HG03442 (cell line): Measurements from ENCODE around the gene RETSAT.
"Not testable (repeated sequence)": the region's sequence is repeated elsewhere in the genome, so short reads cannot be mapped to it uniquely, and the experiment has no call there.

ENCODE experiments used
- ATAC-seq: cut with Tn5 transposase; IDR thresholded peaks from one replicate; pipeline ENCODE4 v1.9.1; 2021; ENCODE audit warnings: mild to moderate bottlenecking, moderate library complexity; ENCODE audit not compliant: unreplicated experiment

Gene RETSAT

GRCh38 chr2:85334928-85335327 is 19.4 kb downstream of the RETSAT start:
- no peak for ATAC-seq

- ATAC-seq, result not testable (repeated sequence)
Observed at GRCh38 chr2:85333877-85334276, 20.5 kb downstream of the RETSAT start.

GRCh38 chr2:85330839-85331636 is 23.3 kb downstream of the RETSAT start:
- ATAC-seq, result no peak

GRCh38 chr2:85329701-85330100 is 24.6 kb downstream of the RETSAT start:
- not testable (repeated sequence) for ATAC-seq

- ATAC-seq, result no peak
Observed at GRCh38 chr2:85329181-85329651, 25.1 kb downstream of the RETSAT start.

GRCh38 chr2:85327822-85328617 is 26.3 kb downstream of the RETSAT start, which contains the start of gene TGOLN2:
TGOLN2 (minus strand) TSS chr2:85327989; CDS start chr2:85327962, 27 bp downstream.
- peak; percentile 81 for ATAC-seq

- ATAC-seq, result no peak
Observed at GRCh38 chr2:85327160-85327821, 27.0 kb downstream of the RETSAT start.

- ATAC-seq, result peak; percentile 30
Observed at GRCh38 chr2:85326406-85327159, 27.7 kb downstream of the RETSAT start.

- ATAC-seq, result no peak
Observed at GRCh38 chr2:85325466-85325811, 28.9 kb downstream of the RETSAT start.

- ATAC-seq, result no peak
Observed at GRCh38 chr2:85324639-85325465, 29.5 kb downstream of the RETSAT start.

GRCh38 chr2:85323988-85324367 is 30.4 kb downstream of the RETSAT start:
- not testable (repeated sequence) for ATAC-seq

- ATAC-seq, result no peak
Observed at GRCh38 chr2:85323351-85323987, 30.9 kb downstream of the RETSAT start.

GRCh38 chr2:85319796-85320195 is 34.5 kb downstream of the RETSAT start:
- no peak for ATAC-seq

- peak; percentile 75 for ATAC-seq
Observed at GRCh38 chr2:85318222-85319074, 35.9 kb downstream of the RETSAT start.

- ATAC-seq, result not testable (repeated sequence)
Observed at GRCh38 chr2:85315921-85316320, 38.4 kb downstream of the RETSAT start.

GRCh38 chr2:85314884-85315242 is 39.5 kb downstream of the RETSAT start:
- no peak for ATAC-seq

- ATAC-seq, result no peak
Observed at GRCh38 chr2:85312404-85312803, 41.9 kb downstream of the RETSAT start.

GRCh38 chr2:85310330-85310729 is 44.0 kb downstream of the RETSAT start:
- no peak for ATAC-seq
